T-helper 1 cell treated with Interleukin-12 subunit alpha and Interleukin-12 subunit beta and Interleukin-4 antibody, amounts not matched to agents 30 μg/mL and 1 μg/mL, for 36 hours (primary cell): ENCODE measurements around the gene IQCB1.
"Not testable (repeated sequence)": the region's sequence is repeated elsewhere in the genome, so short reads cannot be mapped to it uniquely, and the experiment has no call there.

ENCODE experiments used
- H3K27ac Mint-ChIP-seq: one replicate; pipeline ENCODE4 v1.8.0; 2021; ENCODE audit warnings: mild to moderate bottlenecking, mixed read lengths
- H3K27me3 Mint-ChIP-seq: one replicate; pipeline ENCODE4 v1.8.0; 2021; ENCODE audit warnings: low read depth, mixed read lengths
- H3K36me3 Mint-ChIP-seq: one replicate; pipeline ENCODE4 v1.8.0; 2021; ENCODE audit warnings: low read depth, mixed read lengths
- H3K4me1 Mint-ChIP-seq: one replicate; pipeline ENCODE4 v1.8.0; 2021; ENCODE audit warnings: low read depth, mixed read lengths
- H3K4me3 Mint-ChIP-seq: one replicate; pipeline ENCODE4 v1.8.0; 2021; ENCODE audit warnings: mild to moderate bottlenecking, moderate library complexity, mixed read lengths
- H3K9me3 Mint-ChIP-seq: one replicate; pipeline ENCODE4 v1.8.0; 2021; ENCODE audit warnings: mixed read lengths

IQCB1 gene

GRCh38 chr3:121835465-121835801 is 573 bp upstream of the IQCB1 start:
- H3K4me3 Mint-ChIP-seq, result peak overlapping the region; percentile 96
- peaks cover 56% of the 10 kb centered on the region for H3K4me1 Mint-ChIP-seq
- no peaks in the 10 kb centered on the region for H3K27me3 Mint-ChIP-seq
- peaks cover 23% of the 10 kb centered on the region for H3K36me3 Mint-ChIP-seq
- H3K9me3 Mint-ChIP-seq, result no peaks in the 10 kb centered on the region
- peak overlapping the region; percentile 96 for H3K27ac Mint-ChIP-seq

GRCh38 chr3:121834157-121834670 is 646 bp downstream of the IQCB1 start:
- H3K4me1 Mint-ChIP-seq, result peaks cover 56% of the 10 kb centered on the region
- H3K27ac Mint-ChIP-seq, result peak overlapping the region; percentile 96
- H3K4me3 Mint-ChIP-seq, result peak overlapping the region; percentile 96
- no peaks in the 10 kb centered on the region for H3K9me3 Mint-ChIP-seq
- no peaks in the 10 kb centered on the region for H3K27me3 Mint-ChIP-seq
- peaks cover 18% of the 10 kb centered on the region for H3K36me3 Mint-ChIP-seq

- no peak overlapping the region for H3K27ac Mint-ChIP-seq
- H3K4me1 Mint-ChIP-seq, result peaks cover 18% of the 10 kb centered on the region
- H3K4me3 Mint-ChIP-seq, result peak overlapping the region; percentile 26
- H3K27me3 Mint-ChIP-seq, result no peaks in the 10 kb centered on the region
- H3K9me3 Mint-ChIP-seq, result peaks cover 18% of the 10 kb centered on the region
- H3K36me3 Mint-ChIP-seq, result peaks cover 75% of the 10 kb centered on the region
These were observed 11.9 kb downstream of the IQCB1 start for GRCh38 chr3:121822973-121823372.

- Mint-ChIP-seq H3K4me1 (peaks cover 24% of the 10 kb centered on the region), H3K27ac (no peak overlapping the region), H3K4me3 (no peak overlapping the region), H3K27me3 (no peaks in the 10 kb centered on the region), H3K9me3 (peaks cover 22% of the 10 kb centered on the region), H3K36me3 (peaks cover 75% of the 10 kb centered on the region)
These were observed 13.2 kb downstream of the IQCB1 start for GRCh38 chr3:121821421-121822199.

- Mint-ChIP-seq H3K27me3 (no peaks in the 10 kb centered on the region), H3K4me3 (no peak overlapping the region), H3K4me1 (peaks cover 28% of the 10 kb centered on the region), H3K36me3 (peaks cover 73% of the 10 kb centered on the region), H3K27ac (no peak overlapping the region), H3K9me3 (peaks cover 17% of the 10 kb centered on the region)
These were observed 15.6 kb downstream of the IQCB1 start for GRCh38 chr3:121819236-121819635.

- peaks cover 17% of the 10 kb centered on the region for H3K9me3 Mint-ChIP-seq
- no peak overlapping the region for H3K4me3 Mint-ChIP-seq
- H3K4me1 Mint-ChIP-seq, result peaks cover 33% of the 10 kb centered on the region
- no peaks in the 10 kb centered on the region for H3K27me3 Mint-ChIP-seq
- H3K27ac Mint-ChIP-seq, result no peak overlapping the region
- H3K36me3 Mint-ChIP-seq, result peaks cover 72% of the 10 kb centered on the region
These were observed 16.3 kb downstream of the IQCB1 start for GRCh38 chr3:121818578-121818977.

- H3K4me1 Mint-ChIP-seq, result peaks cover 38% of the 10 kb centered on the region
- H3K9me3 Mint-ChIP-seq, result peaks cover 9% of the 10 kb centered on the region
- no peak overlapping the region for H3K4me3 Mint-ChIP-seq
- H3K27ac Mint-ChIP-seq, result peak overlapping the region; percentile 4
- H3K27me3 Mint-ChIP-seq, result no peaks in the 10 kb centered on the region
- H3K36me3 Mint-ChIP-seq, result peaks cover 69% of the 10 kb centered on the region
These were observed 17.1 kb downstream of the IQCB1 start for GRCh38 chr3:121817753-121818152.

- H3K36me3 Mint-ChIP-seq, result peaks cover 35% of the 10 kb centered on the region
These were observed 25.6 kb downstream of the IQCB1 start for GRCh38 chr3:121809249-121809648.

GRCh38 chr3:121803771-121804320 is 31.0 kb downstream of the IQCB1 start:
- Mint-ChIP-seq H3K27me3 (no peaks in the 10 kb centered on the region), H3K27ac (no peak overlapping the region), H3K4me3 (no peak overlapping the region), H3K9me3 (no peaks in the 10 kb centered on the region), H3K36me3 (peaks cover 33% of the 10 kb centered on the region), H3K4me1 (peaks cover 6% of the 10 kb centered on the region)

More at GRCh38 chr3:121809249-121809648, 25.6 kb downstream of the IQCB1 start:
- Mint-ChIP-seq H3K9me3 (no peaks in the 10 kb centered on the region), H3K4me1 (peaks cover 14% of the 10 kb centered on the region), H3K27me3 (no peaks in the 10 kb centered on the region), H3K4me3 (no peak overlapping the region), H3K27ac (no peak overlapping the region)

- Mint-ChIP-seq H3K4me3 (no peak overlapping the region), H3K36me3 (peaks cover 29% of the 10 kb centered on the region), H3K27me3 (no peaks in the 10 kb centered on the region), H3K27ac (peak overlapping the region; percentile 4), H3K4me1 (peaks cover 8% of the 10 kb centered on the region), H3K9me3 (no peaks in the 10 kb centered on the region)
These were observed 34.0 kb downstream of the IQCB1 start for GRCh38 chr3:121800906-121801305.

- H3K27me3 Mint-ChIP-seq, result no peaks in the 10 kb centered on the region
- peaks cover 21% of the 10 kb centered on the region for H3K36me3 Mint-ChIP-seq
- H3K4me3 Mint-ChIP-seq, result no peak overlapping the region
- peaks cover 8% of the 10 kb centered on the region for H3K4me1 Mint-ChIP-seq
- no peaks in the 10 kb centered on the region for H3K9me3 Mint-ChIP-seq
- H3K27ac Mint-ChIP-seq, result no peak overlapping the region
These were observed 37.9 kb downstream of the IQCB1 start for GRCh38 chr3:121796970-121797369.

- H3K4me3 Mint-ChIP-seq, result no peak overlapping the region
- H3K36me3 Mint-ChIP-seq, result peaks cover 22% of the 10 kb centered on the region
- no peak overlapping the region for H3K27ac Mint-ChIP-seq
- no peaks in the 10 kb centered on the region for H3K27me3 Mint-ChIP-seq
- no peaks in the 10 kb centered on the region for H3K9me3 Mint-ChIP-seq
- peaks cover 2% of the 10 kb centered on the region for H3K4me1 Mint-ChIP-seq
These were observed 40.4 kb downstream of the IQCB1 start for GRCh38 chr3:121794264-121794983.

GRCh38 chr3:121793078-121793477 is 41.8 kb downstream of the IQCB1 start:
- Mint-ChIP-seq H3K27me3 (no peaks in the 10 kb centered on the region), H3K4me3 (no peak overlapping the region), H3K36me3 (peaks cover 35% of the 10 kb centered on the region), H3K9me3 (no peaks in the 10 kb centered on the region), H3K27ac (no peak overlapping the region), H3K4me1 (peaks cover 2% of the 10 kb centered on the region)

GRCh38 chr3:121786485-121786884 is 48.4 kb downstream of the IQCB1 start:
- Mint-ChIP-seq H3K9me3 (no peaks in the 10 kb centered on the region), H3K4me1 (no peaks in the 10 kb centered on the region), H3K4me3 (no peak overlapping the region), H3K36me3 (peaks cover 36% of the 10 kb centered on the region), H3K27ac (no peak overlapping the region), H3K27me3 (no peaks in the 10 kb centered on the region)

GRCh38 chr3:121782784-121783183 is 52.1 kb downstream of the IQCB1 start:
- H3K9me3 Mint-ChIP-seq, H3K4me1 Mint-ChIP-seq, H3K27me3 Mint-ChIP-seq, H3K27ac Mint-ChIP-seq, H3K4me3 Mint-ChIP-seq: not testable (repeated sequence)
- H3K36me3 Mint-ChIP-seq, result peaks cover 40% of the 10 kb centered on the region
